ENCODE measurements around the gene MAGEA11. TPM values are rescaled to one million over a fixed set of nuclear protein-coding genes. Genes with fewer than 3 reads are reported as not detected.
"Not testable (repeated sequence)": the region's sequence is repeated elsewhere in the genome, so short reads cannot be mapped to it uniquely, and the experiment has no call there.

Gene MAGEA11
- total RNA-seq, 2 experiments from 2014 or later: not detected

GRCh38 chrX:149704664-149705063 is 7.2 kb upstream of the MAGEA11 start:
- Mint-ChIP-seq H3K27me3 (peaks cover 1% of the 10 kb centered on the region), H3K9me3 (no peaks in the 10 kb centered on the region), H3K4me3 (no peak overlapping the region), H3K36me3 (ENCODE audit: low read depth) (no peaks in the 10 kb centered on the region), H3K27ac (no peak overlapping the region), H3K4me1 (no peaks in the 10 kb centered on the region)
- ChIA-PET CTCF (no interaction called here), POLR2A (no interaction called here)
- no peak for DNase-seq

GRCh38 chrX:149707147-149707901 is 4.5 kb upstream of the MAGEA11 start:
- Mint-ChIP-seq H3K27me3 (peaks cover 1% of the 10 kb centered on the region), H3K9me3 (no peaks in the 10 kb centered on the region), H3K4me3 (no peak overlapping the region), H3K36me3 (ENCODE audit: low read depth) (no peaks in the 10 kb centered on the region), H3K27ac (no peak overlapping the region), H3K4me1 (no peaks in the 10 kb centered on the region)
- ChIA-PET POLR2A (no interaction called here), CTCF (no interaction called here)
- DNase-seq: no peak

- no peaks in the 10 kb centered on the region for H3K4me1 Mint-ChIP-seq
- H3K4me3 Mint-ChIP-seq: no peak overlapping the region
- no peaks in the 10 kb centered on the region for H3K36me3 Mint-ChIP-seq (ENCODE audit: low read depth)
- H3K27me3 Mint-ChIP-seq: peaks cover 1% of the 10 kb centered on the region
- H3K9me3 Mint-ChIP-seq: no peaks in the 10 kb centered on the region
- no peak overlapping the region for H3K27ac Mint-ChIP-seq
- ChIA-PET CTCF (no interaction called here), POLR2A (no interaction called here)
- DNase-seq: no peak
Observed at GRCh38 chrX:149712831-149713230, 971 bp downstream of the MAGEA11 start.

- H3K4me1 Mint-ChIP-seq: no peaks in the 10 kb centered on the region
- no peak for DNase-seq
- no peak overlapping the region for H3K4me3 Mint-ChIP-seq
- peaks cover 1% of the 10 kb centered on the region for H3K27me3 Mint-ChIP-seq
- CTCF ChIA-PET: no interaction called here
- POLR2A ChIA-PET: no interaction called here
- H3K9me3 Mint-ChIP-seq: no peaks in the 10 kb centered on the region
- no peaks in the 10 kb centered on the region for H3K36me3 Mint-ChIP-seq (ENCODE audit: low read depth)
- no peak overlapping the region for H3K27ac Mint-ChIP-seq
Observed at GRCh38 chrX:149713279-149714050, 1.6 kb downstream of the MAGEA11 start.

GRCh38 chrX:149715468-149715867 is 3.6 kb downstream of the MAGEA11 start:
- DNase-seq: no peak
- no peak overlapping the region for H3K4me3 Mint-ChIP-seq
- H3K27me3 Mint-ChIP-seq: no peaks in the 10 kb centered on the region
- no peaks in the 10 kb centered on the region for H3K9me3 Mint-ChIP-seq
- ChIA-PET POLR2A (no interaction called here), CTCF (no interaction called here)
- no peaks in the 10 kb centered on the region for H3K36me3 Mint-ChIP-seq (ENCODE audit: low read depth)
- H3K27ac Mint-ChIP-seq: no peak overlapping the region
- no peaks in the 10 kb centered on the region for H3K4me1 Mint-ChIP-seq

- ChIA-PET POLR2A (no interaction called here), CTCF (no interaction called here)
- no peak for DNase-seq
- Mint-ChIP-seq H3K36me3 (ENCODE audit: low read depth) (no peaks in the 10 kb centered on the region), H3K4me1 (no peaks in the 10 kb centered on the region), H3K4me3 (no peak overlapping the region), H3K9me3 (no peaks in the 10 kb centered on the region), H3K27ac (no peak overlapping the region), H3K27me3 (no peaks in the 10 kb centered on the region)
Observed at GRCh38 chrX:149716632-149717031, 4.8 kb downstream of the MAGEA11 start.

GRCh38 chrX:149717803-149718202 is 5.9 kb downstream of the MAGEA11 start:
- ChIA-PET CTCF (no interaction called here), POLR2A (no interaction called here)
- no peaks in the 10 kb centered on the region for H3K9me3 Mint-ChIP-seq
- H3K36me3 Mint-ChIP-seq (ENCODE audit: low read depth): no peaks in the 10 kb centered on the region
- H3K27me3 Mint-ChIP-seq: no peaks in the 10 kb centered on the region
- no peak overlapping the region for H3K27ac Mint-ChIP-seq
- no peak overlapping the region for H3K4me3 Mint-ChIP-seq
- H3K4me1 Mint-ChIP-seq: no peaks in the 10 kb centered on the region
- no peak for DNase-seq

- CTCF ChIA-PET: no interaction called here
- DNase-seq: no peak
- H3K4me1 Mint-ChIP-seq: no peaks in the 10 kb centered on the region
- H3K4me3 Mint-ChIP-seq: no peak overlapping the region
- POLR2A ChIA-PET: no interaction called here
- H3K36me3 Mint-ChIP-seq (ENCODE audit: low read depth): no peaks in the 10 kb centered on the region
- no peaks in the 10 kb centered on the region for H3K9me3 Mint-ChIP-seq
- no peak overlapping the region for H3K27ac Mint-ChIP-seq
- no peaks in the 10 kb centered on the region for H3K27me3 Mint-ChIP-seq
Observed at GRCh38 chrX:149718757-149719156, 6.9 kb downstream of the MAGEA11 start.

GRCh38 chrX:149720021-149720689 is 8.3 kb downstream of the MAGEA11 start:
- POLR2A ChIA-PET: no interaction called here
- Mint-ChIP-seq H3K27ac (no peak overlapping the region), H3K27me3 (no peaks in the 10 kb centered on the region), H3K9me3 (no peaks in the 10 kb centered on the region), H3K4me3 (no peak overlapping the region), H3K36me3 (ENCODE audit: low read depth) (no peaks in the 10 kb centered on the region), H3K4me1 (no peaks in the 10 kb centered on the region)
- DNase-seq: no peak
- CTCF ChIA-PET: no interaction called here

- H3K36me3 Mint-ChIP-seq (ENCODE audit: low read depth); H3K4me1 Mint-ChIP-seq; DNase-seq; H3K27ac Mint-ChIP-seq; H3K4me3 Mint-ChIP-seq; H3K27me3 Mint-ChIP-seq; POLR2A ChIA-PET; CTCF ChIA-PET; H3K9me3 Mint-ChIP-seq: not testable (repeated sequence)
Observed at GRCh38 chrX:149721241-149721640, 9.4 kb downstream of the MAGEA11 start.

- Mint-ChIP-seq H3K4me1 (no peaks in the 10 kb centered on the region), H3K36me3 (ENCODE audit: low read depth) (no peaks in the 10 kb centered on the region), H3K27ac (no peak overlapping the region), H3K27me3 (no peaks in the 10 kb centered on the region), H3K9me3 (no peaks in the 10 kb centered on the region), H3K4me3 (no peak overlapping the region)
- ChIA-PET POLR2A (no interaction called here), CTCF (no interaction called here)
- DNase-seq: no peak
Observed at GRCh38 chrX:149721778-149722177, 9.9 kb downstream of the MAGEA11 start.

GRCh38 chrX:149723583-149724118 is 11.8 kb downstream of the MAGEA11 start:
- H3K4me3 Mint-ChIP-seq; CTCF ChIA-PET; H3K27ac Mint-ChIP-seq; H3K9me3 Mint-ChIP-seq; H3K4me1 Mint-ChIP-seq; H3K36me3 Mint-ChIP-seq (ENCODE audit: low read depth); DNase-seq; H3K27me3 Mint-ChIP-seq; POLR2A ChIA-PET: not testable (repeated sequence)

- H3K4me1 Mint-ChIP-seq; H3K36me3 Mint-ChIP-seq (ENCODE audit: low read depth); H3K4me3 Mint-ChIP-seq; POLR2A ChIA-PET; CTCF ChIA-PET; H3K9me3 Mint-ChIP-seq; H3K27me3 Mint-ChIP-seq; DNase-seq; H3K27ac Mint-ChIP-seq: not testable (repeated sequence)
Observed at GRCh38 chrX:149727308-149727707, 15.4 kb downstream of the MAGEA11 start.
